ENCODE measurements around the gene ANKRD33B.
A peak's percentile ranks its signal among the peaks of the same experiment; 100 is the strongest.
"Not testable (repeated sequence)": the region's sequence is repeated elsewhere in the genome, so short reads cannot be mapped to it uniquely, and the experiment has no call there.

Gene ANKRD33B

GRCh38 chr5:10574879-10575278, 11.0 kb downstream of the ANKRD33B start:
- H3K27ac Mint-ChIP-seq; H3K4me3 Mint-ChIP-seq; ATAC-seq (ENCODE audit: low read depth); H3K9me3 Mint-ChIP-seq; DNase-seq (ENCODE audit: low spot score in 2 of 2); H3K27me3 Mint-ChIP-seq; H3K36me3 Mint-ChIP-seq: not testable (repeated sequence)
- peaks cover 47% of the 10 kb centered on the region for H3K4me1 Mint-ChIP-seq

DNA sequence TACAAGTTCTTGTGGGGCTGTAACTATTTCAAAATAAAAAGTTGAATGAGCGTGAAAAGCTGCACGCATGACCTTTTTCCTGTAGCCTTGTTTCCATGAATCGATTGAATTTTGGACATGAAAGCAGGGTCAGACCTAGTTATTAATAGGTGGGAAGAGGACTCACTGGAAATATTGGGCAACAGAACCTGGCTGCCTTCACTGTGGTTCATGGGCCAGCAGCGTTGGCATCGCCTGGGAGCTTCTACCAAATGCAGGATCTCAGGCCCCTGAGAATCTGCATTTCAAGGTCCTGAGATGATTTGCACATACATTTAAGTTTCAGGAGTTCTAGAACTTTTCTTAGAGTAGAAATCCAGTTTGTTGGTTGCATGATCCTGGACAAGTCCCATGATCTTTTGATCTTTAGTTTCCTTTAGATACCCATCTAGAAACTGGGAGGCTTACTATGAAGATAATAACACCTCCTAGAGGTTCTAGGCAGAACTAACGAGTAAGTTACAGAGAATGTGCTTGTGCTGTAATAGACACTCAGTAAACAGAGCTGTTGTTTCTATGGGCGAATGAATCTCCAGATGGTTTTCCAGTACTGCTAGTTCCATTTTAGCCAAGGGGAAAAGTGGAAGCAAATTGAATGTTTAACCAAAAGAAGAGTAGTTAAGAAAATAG, 12.4 kb downstream of the ANKRD33B start:
- Mint-ChIP-seq H3K9me3 (no peaks in the 10 kb centered on the region), H3K27ac (peak overlapping the region; percentile 49), H3K36me3 (peaks cover 9% of the 10 kb centered on the region), H3K4me1 (peaks cover 57% of the 10 kb centered on the region), H3K27me3 (no peaks in the 10 kb centered on the region), H3K4me3 (no peak overlapping the region)
- DNase-seq (ENCODE audit: low spot score in 2 of 2) (no peak), ATAC-seq (ENCODE audit: low read depth) (no peak)

GRCh38 chr5:10576790-10577189, 12.9 kb downstream of the ANKRD33B start:
- ATAC-seq (ENCODE audit: low read depth) = no peak
- Mint-ChIP-seq H3K27ac (peak overlapping the region; percentile 49), H3K36me3 (peaks cover 9% of the 10 kb centered on the region), H3K4me3 (no peak overlapping the region), H3K4me1 (peaks cover 61% of the 10 kb centered on the region), H3K27me3 (no peaks in the 10 kb centered on the region), H3K9me3 (peaks cover 1% of the 10 kb centered on the region)
- DNase-seq (ENCODE audit: low spot score in 2 of 2) = no peak

GRCh38 chr5:10577371-10578292, 13.8 kb downstream of the ANKRD33B start:
- Mint-ChIP-seq H3K4me3 (peak overlapping the region; percentile 67), H3K27me3 (no peaks in the 10 kb centered on the region), H3K9me3 (peaks cover 1% of the 10 kb centered on the region), H3K27ac (no peak overlapping the region), H3K4me1 (peaks cover 68% of the 10 kb centered on the region), H3K36me3 (peaks cover 11% of the 10 kb centered on the region)
- DNase-seq (ENCODE audit: low spot score in 2 of 2) (no peak), ATAC-seq (ENCODE audit: low read depth) (no peak)

GRCh38 chr5:10578293-10578665, 14.4 kb downstream of the ANKRD33B start:
- peaks cover 1% of the 10 kb centered on the region for H3K9me3 Mint-ChIP-seq
- DNase-seq (ENCODE audit: low spot score in 2 of 2) (no peak), ATAC-seq (ENCODE audit: low read depth) (no peak)
- H3K36me3 Mint-ChIP-seq = peaks cover 11% of the 10 kb centered on the region
- no peaks in the 10 kb centered on the region for H3K27me3 Mint-ChIP-seq
- H3K4me3 Mint-ChIP-seq = peak overlapping the region; percentile 67
- no peak overlapping the region for H3K27ac Mint-ChIP-seq
- peaks cover 67% of the 10 kb centered on the region for H3K4me1 Mint-ChIP-seq

DNA sequence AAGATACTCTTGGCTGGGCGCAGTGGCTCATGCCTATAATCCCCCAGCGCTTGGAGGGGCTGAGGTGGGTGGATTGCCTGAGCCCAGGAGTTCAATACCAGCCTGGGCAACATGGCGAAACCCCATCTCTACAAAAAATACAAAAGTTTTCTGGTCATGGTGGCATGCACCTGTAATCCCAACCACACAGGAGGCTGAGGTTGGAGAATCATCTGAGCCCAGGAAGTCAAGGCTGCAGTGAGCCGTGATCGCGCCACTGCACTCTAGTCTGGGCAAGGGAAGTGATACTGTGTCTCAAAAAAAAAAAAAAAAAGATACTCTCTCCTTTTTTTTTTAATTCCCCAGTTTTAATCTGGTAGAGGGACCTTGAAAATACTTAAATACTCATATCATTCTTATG, 15.0 kb downstream of the ANKRD33B start:
- peak overlapping the region; percentile 74 for H3K27ac Mint-ChIP-seq

DNA sequence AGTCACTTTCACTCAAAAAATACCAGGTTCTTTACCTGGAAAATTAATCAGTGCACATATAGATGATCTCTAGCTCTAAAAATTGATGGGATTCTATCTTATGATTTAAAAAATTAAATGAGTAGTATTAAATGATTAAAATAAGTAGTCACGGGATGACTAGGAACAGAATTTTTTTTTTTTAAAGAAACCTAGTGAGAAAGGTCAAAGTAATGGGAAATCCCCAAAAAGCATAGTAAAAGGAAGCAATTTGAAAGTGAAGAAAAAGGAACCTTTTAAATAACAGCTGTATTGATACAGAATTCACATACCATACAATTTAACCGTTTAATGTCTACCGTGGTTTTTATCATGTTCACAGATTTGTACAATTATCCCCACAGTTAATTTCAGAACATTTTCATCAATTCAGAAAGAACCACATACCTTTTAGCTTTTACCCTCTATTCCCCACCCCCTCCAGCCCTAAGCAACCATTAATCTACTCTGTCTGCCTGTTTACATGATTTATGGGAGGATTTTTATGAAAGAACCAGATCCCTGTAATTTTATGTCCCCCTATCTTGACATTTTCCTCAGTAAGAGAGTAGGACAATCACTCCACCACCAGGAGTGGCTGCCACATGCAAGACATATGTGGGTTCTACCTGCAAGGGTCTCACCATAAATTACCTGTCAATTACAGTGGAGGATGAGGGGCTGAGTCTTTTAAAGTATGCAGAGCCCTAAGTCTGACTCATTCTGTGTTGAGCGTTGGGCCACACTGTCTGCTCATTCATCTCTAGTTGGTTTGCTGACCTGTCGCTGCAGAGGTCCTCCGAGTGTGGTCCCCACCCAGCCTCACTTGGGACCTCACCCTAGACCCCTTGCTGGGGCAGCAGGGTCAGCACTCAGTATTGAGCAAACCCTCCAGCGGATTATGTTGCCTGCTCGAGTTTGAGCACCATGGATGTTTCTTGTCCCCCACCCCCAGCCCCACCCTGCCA, 16.0 kb downstream of the ANKRD33B start:
- Mint-ChIP-seq H3K4me1 (peaks cover 72% of the 10 kb centered on the region), H3K9me3 (peaks cover 1% of the 10 kb centered on the region), H3K27ac (peak overlapping the region; percentile 74), H3K4me3 (no peak overlapping the region), H3K36me3 (peaks cover 4% of the 10 kb centered on the region), H3K27me3 (no peaks in the 10 kb centered on the region)
- DNase-seq (ENCODE audit: low spot score in 2 of 2) (no peak), ATAC-seq (ENCODE audit: low read depth) (peak; percentile 65)

More for the DNA sequence above, 15.0 kb downstream of the ANKRD33B start:
- H3K9me3 Mint-ChIP-seq = peaks cover 1% of the 10 kb centered on the region
- H3K36me3 Mint-ChIP-seq = peaks cover 6% of the 10 kb centered on the region
- H3K4me1 Mint-ChIP-seq = peaks cover 65% of the 10 kb centered on the region
- H3K4me3 Mint-ChIP-seq = peak overlapping the region; percentile 29
- peak; percentile 45 to 65 for DNase-seq (ENCODE audit: low spot score in 2 of 2)
- H3K27me3 Mint-ChIP-seq = no peaks in the 10 kb centered on the region
- ATAC-seq (ENCODE audit: low read depth) = peak; percentile 89

- DNase-seq (ENCODE audit: low spot score in 2 of 2) (no peak), ATAC-seq (ENCODE audit: low read depth) (no peak)
- Mint-ChIP-seq H3K27ac (no peak overlapping the region), H3K4me3 (peak overlapping the region; percentile 15), H3K4me1 (peaks cover 76% of the 10 kb centered on the region), H3K27me3 (no peaks in the 10 kb centered on the region), H3K9me3 (peaks cover 1% of the 10 kb centered on the region), H3K36me3 (peaks cover 4% of the 10 kb centered on the region)
Observed at GRCh38 chr5:10580531-10581423, 16.9 kb downstream of the ANKRD33B start.

DNA sequence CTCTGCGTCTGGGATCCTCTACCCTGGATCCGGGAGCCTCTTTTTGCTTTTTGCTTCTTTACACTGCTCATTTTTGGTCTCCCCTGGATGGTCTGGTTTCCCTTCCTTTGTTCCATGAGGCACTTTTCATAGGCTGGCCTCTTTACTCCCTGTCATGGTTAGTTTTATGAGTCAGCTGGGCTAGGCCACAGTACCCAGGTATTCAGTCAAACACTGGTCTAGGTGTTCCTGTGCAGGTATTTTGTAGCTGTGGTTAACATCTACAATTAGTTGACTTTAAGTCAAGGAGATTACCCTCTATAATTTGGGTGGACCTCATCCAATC, 17.5 kb downstream of the ANKRD33B start:
- Mint-ChIP-seq H3K9me3 (peaks cover 1% of the 10 kb centered on the region), H3K27me3 (no peaks in the 10 kb centered on the region), H3K4me1 (peaks cover 81% of the 10 kb centered on the region), H3K4me3 (no peak overlapping the region), H3K27ac (no peak overlapping the region), H3K36me3 (peaks cover 4% of the 10 kb centered on the region)
- ATAC-seq (ENCODE audit: low read depth) = no peak
- no peak for DNase-seq (ENCODE audit: low spot score in 2 of 2)

GRCh38 chr5:10581867-10582511, 18.1 kb downstream of the ANKRD33B start:
- no peak overlapping the region for H3K27ac Mint-ChIP-seq
- peaks cover 4% of the 10 kb centered on the region for H3K36me3 Mint-ChIP-seq
- peaks cover 1% of the 10 kb centered on the region for H3K9me3 Mint-ChIP-seq
- DNase-seq (ENCODE audit: low spot score in 2 of 2) (no peak), ATAC-seq (ENCODE audit: low read depth) (no peak)
- peaks cover 80% of the 10 kb centered on the region for H3K4me1 Mint-ChIP-seq
- H3K27me3 Mint-ChIP-seq = no peaks in the 10 kb centered on the region
- H3K4me3 Mint-ChIP-seq = no peak overlapping the region

DNA sequence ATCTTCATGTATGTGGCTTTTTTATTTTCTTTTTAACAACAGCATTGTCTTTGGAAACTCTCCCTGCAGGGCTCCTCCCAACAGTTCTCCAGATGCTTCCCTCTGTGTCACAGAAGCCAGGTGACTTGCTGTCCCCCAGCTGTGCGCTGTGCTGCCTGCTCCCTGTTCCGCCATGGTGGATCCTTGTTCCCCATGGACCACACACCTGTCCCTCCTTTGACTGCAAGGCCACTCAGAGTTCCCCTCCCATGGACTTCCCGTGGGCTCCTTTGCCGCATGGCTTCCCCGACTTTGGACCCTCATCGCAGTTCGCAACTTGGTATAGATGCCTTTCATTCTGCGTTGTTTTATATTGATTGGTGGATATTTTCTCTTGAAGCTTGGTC, 18.6 kb downstream of the ANKRD33B start:
- Mint-ChIP-seq H3K4me1 (peaks cover 75% of the 10 kb centered on the region), H3K9me3 (peaks cover 1% of the 10 kb centered on the region), H3K27ac (no peak overlapping the region), H3K4me3 (no peak overlapping the region), H3K27me3 (no peaks in the 10 kb centered on the region), H3K36me3 (peaks cover 4% of the 10 kb centered on the region)
- ATAC-seq (ENCODE audit: low read depth) = no peak
- DNase-seq (ENCODE audit: low spot score in 2 of 2) = no peak

DNA sequence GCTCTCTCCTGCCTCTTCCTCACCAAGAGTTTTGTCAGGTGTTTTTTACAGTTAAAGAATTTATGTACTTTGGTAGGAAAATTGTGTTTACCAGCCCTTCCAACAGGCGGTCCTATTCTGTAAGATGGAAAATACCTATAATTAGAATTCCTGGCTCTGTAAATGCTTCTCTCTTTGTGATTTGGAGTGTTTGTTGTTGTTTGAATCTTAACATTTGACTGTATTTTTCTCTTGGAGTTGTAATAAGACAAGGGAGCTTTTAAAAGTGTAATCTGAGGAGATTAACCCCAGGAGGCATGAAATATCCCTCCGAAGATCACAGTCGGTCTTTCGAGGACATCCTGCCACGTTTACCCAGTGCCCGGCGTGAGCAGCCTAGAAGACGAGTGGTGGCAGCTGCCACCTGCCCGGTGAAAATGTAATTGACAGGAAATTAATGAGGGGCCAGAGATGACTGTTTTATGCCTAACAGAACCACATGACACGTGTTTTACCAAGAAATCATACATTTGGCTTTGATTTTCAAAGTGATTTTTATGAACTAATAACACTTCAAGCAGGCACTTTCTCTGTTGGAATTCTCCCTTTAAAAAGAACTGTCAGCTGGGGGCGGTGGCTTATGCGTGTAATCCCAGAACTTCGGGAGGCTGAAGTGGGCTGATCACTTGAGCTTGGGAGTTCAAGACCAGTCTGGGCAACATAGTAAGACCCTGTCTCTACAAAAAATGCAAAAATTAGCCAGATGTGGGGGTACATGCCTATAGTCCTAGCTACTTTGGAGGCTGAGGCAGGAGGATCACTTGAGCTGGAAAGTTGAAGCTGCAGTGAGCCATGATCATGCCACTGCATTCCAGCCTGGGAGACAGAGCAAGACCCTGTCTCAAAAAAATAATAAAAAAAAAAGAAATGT, 20.0 kb downstream of the ANKRD33B start:
- peaks cover 64% of the 10 kb centered on the region for H3K4me1 Mint-ChIP-seq
- ATAC-seq (ENCODE audit: low read depth) = no peak
- H3K27me3 Mint-ChIP-seq = no peaks in the 10 kb centered on the region
- H3K36me3 Mint-ChIP-seq = peaks cover 4% of the 10 kb centered on the region
- DNase-seq (ENCODE audit: low spot score in 2 of 2) = no peak
- peak overlapping the region; percentile 54 for H3K4me3 Mint-ChIP-seq
- peaks cover 1% of the 10 kb centered on the region for H3K9me3 Mint-ChIP-seq
- H3K27ac Mint-ChIP-seq = no peak overlapping the region

Data from memory B cell (primary cell).